HG02623 (cell line): ENCODE results near the gene RARS2.
"Not testable (repeated sequence)": the region's sequence is repeated elsewhere in the genome, so short reads cannot be mapped to it uniquely, and the experiment has no call there.

Experiments
- ATAC-seq: cut with Tn5 transposase; IDR thresholded peaks from one replicate; pipeline ENCODE4 v1.9.1; 2021; ENCODE audit warnings: moderate library complexity; ENCODE audit not compliant: unreplicated experiment

RARS2 gene

GRCh38 chr6:87504441-87504840 is 85.3 kb downstream of the RARS2 start:
- ATAC-seq: no peak

GRCh38 chr6:87501809-87502572 is 87.8 kb downstream of the RARS2 start:
- no peak for ATAC-seq

GRCh38 chr6:87498048-87498447 is 91.7 kb downstream of the RARS2 start:
- ATAC-seq: no peak

GRCh38 chr6:87494761-87495422 is 94.9 kb downstream of the RARS2 start:
- peak; percentile 69 for ATAC-seq

- not testable (repeated sequence) for ATAC-seq
Observed at GRCh38 chr6:87489326-87489725, 100.5 kb downstream of the RARS2 start.

GRCh38 chr6:87487555-87487954 is 102.2 kb downstream of the RARS2 start:
- no peak for ATAC-seq

GRCh38 chr6:87484491-87484890 is 105.3 kb downstream of the RARS2 start:
- no peak for ATAC-seq

GRCh38 chr6:87483929-87484328 is 105.9 kb downstream of the RARS2 start:
- no peak for ATAC-seq

- ATAC-seq: no peak
Observed at GRCh38 chr6:87482366-87482765, 107.4 kb downstream of the RARS2 start.

GRCh38 chr6:87481931-87482330 is 107.9 kb downstream of the RARS2 start:
- no peak for ATAC-seq

- peak; percentile 49 for ATAC-seq
Observed at GRCh38 chr6:87473419-87473903, 116.3 kb downstream of the RARS2 start.

GRCh38 chr6:87472525-87473418 is 117.0 kb downstream of the RARS2 start, which contains the start of gene SLC35A1:
Gene SLC35A1, plus strand, starts transcription at chr6:87472974. Its CDS starts 30 bp downstream, at chr6:87473004.
- ATAC-seq: peak; percentile 95

GRCh38 chr6:87465051-87465450 is 124.7 kb downstream of the RARS2 start:
- no peak for ATAC-seq
